Ureter (tissue), 1 donor: ENCODE results near the gene SPNS3. TPM values are rescaled to one million over a fixed set of nuclear protein-coding genes. Genes with fewer than 3 reads are reported as not detected.

Experiments
- DNase-seq: peaks from one replicate; pipeline ENCODE4 v3.0.0-alpha.2; 2020; ENCODE audit warnings: low spot score
- total RNA-seq: library from RNA; stranded (reverse); gene quantifications from one replicate; pipeline ENCODE4 v1.2.4, GENCODE V29; 2023
- donor health status: DM: yes; HTN: yes; CAD: no.

SPNS3 gene
- total RNA-seq, 1 donor from 2014 or later, result 0.26 TPM

- DNase-seq, result no peak
These were observed 55.4 kb downstream of the SPNS3 start for GRCh38 chr17:4488989-4489595.

DNA sequence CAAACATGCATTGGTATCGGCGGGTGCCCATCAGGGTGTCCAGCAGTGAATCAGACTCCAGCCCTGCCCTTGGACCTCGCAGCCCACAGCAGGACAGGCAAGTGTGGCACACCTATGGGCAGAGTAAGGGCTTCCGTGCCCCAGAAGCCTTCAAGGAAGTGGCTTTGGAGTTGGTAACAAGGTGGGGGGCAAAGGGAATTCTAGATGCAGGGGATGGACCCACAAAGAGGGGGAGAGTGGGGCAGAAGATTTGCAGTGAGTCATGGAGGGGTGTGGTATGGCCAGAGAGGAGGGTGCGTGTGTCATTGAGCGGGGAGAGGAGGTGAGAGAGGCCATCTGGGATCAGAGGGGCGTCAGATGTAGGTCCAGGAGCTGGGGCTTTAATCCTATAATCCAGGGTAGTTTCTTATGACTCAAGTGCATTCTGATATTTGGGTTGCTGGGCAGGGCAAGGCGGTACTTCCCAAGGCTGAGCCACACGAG, 56.4 kb downstream of the SPNS3 start:
- no peak for DNase-seq

DNA sequence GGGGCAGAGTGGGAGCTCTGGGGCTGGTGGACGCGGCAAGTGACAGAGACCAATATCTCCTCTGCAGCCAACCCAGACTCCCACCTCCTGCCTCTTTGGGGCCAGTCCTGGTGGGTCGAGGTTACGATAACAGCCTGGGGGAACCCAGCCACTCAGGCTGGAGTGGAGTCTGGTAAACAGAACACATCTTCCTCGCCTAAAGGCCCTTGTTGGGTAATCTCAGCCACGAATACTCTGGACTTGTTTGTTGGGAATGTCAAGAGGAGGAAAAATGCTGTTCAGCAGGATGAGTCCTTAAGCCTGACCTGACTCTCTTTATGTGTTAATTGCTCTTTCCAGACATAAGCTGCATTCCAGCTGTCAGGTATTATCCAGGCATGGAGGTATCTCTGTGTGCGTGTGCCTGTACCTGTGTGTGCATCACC, 56.9 kb downstream of the SPNS3 start:
- no peak for DNase-seq

DNA sequence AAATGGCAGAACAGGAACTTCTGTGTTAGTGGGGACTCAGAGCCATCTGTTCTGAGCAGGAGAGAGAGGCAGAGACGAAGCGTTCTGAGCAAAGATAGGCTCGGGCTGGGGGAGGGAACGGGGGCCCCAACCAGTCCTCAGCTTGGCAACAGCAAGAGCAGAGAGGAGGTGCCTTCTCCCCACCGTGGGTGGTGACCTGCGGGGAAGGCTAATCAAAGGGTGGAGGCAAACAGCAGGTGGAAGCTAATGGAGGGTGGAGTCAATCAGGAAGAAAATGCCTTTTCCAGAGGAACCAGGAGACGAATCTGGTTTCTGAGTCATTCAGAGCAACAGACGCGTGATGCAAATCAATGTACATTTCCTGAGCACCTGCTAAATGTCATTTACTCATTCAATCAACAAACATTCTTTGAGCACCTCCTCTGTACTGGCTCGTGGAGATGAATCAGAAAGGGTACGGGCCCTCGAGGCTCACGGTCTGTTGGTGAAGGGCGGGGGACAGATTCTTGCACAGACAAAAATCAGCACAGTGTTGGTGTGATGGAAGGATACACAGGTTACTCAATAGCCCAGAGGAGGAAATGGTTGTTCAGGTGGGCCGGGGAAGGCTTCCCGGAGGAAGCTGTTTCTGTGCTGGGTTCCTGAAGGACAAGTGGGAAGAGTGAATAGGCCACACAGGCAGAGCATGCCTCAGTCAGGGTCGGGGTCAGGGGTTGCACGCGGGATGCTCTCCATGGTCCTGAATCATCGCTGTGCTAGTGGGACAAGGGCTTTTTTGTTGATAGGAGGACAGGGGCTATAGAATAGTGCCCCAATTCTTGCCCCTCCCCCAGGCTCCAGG, 59.2 kb downstream of the SPNS3 start:
- DNase-seq, result no peak

DNA sequence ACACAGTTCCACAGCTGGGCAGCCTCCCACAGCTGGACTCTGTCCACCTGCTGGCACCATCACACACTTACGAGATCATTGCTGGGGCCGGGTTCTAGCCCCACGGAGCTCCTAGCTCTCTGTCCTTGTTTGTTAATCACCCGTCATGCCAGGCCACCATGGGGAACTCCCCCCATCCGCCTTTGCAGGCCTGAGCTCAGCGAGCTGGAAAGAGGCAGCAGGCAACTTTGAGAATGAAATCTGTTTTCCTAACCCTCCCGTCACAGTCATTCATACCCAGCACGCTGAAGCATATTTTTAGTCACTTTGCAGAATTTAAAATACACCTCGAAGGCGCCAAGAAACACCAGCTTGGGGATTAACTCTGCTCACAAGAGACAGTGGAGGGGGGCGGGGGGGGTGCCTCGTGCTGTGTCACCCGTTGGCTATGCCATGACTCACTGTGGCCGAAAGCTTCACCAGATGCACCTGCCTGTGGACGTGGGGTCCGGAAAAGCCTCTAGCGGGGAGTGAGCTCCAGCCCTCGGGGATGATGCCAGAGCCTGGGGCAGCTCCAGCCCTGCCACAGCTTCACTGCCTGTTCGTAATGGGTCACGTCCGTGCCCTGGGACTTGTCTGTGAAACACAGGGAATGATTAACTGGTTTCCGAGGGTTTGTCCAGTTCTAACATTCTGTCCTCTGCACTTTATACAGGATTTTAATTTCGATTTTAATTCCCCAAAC, 63.5 kb downstream of the SPNS3 start:
- no peak for DNase-seq

GRCh38 chr17:4498461-4499397, 65.0 kb downstream of the SPNS3 start, which contains the start of gene SPNS2:
Gene SPNS2, plus strand, starts transcription at chr17:4498881. Its CDS starts 167 bp downstream, at chr17:4499048.
- no peak for DNase-seq

GRCh38 chr17:4499431-4500190, 65.9 kb downstream of the SPNS3 start:
- no peak for DNase-seq

- no peak for DNase-seq
These were observed 66.4 kb downstream of the SPNS3 start for GRCh38 chr17:4500191-4500571.

DNA sequence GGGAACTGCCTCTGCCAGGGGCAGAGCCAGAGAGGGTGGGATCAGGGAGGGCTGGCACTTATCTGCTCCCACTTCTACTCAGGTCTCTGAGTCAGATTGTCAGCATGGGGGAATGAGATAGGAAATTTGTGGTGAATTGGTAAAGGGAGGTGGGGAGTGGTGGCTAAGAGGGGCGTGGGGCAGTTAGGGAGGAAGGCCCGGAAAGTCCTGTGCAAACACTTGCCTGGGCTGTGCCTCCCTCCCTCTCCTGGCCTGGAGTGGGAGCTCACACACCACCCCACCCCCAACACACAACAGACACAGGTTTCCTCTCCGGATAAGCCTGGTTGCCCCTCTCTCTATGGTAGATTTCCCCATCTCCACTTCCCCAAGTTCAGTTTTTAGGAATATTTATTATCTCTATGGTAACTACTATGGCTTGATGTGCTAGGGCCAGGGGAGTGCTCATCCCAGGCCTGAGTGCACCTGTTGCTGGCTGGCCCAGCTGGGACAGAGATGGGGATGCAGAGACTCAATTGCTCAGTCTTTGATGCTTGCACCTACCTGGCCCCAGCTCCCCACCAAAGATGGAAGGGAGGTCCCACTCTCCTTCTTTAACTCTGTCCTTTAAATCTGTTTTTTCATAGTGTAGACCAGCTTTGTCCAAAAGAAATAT, 67.7 kb downstream of the SPNS3 start:
- DNase-seq, result no peak

DNA sequence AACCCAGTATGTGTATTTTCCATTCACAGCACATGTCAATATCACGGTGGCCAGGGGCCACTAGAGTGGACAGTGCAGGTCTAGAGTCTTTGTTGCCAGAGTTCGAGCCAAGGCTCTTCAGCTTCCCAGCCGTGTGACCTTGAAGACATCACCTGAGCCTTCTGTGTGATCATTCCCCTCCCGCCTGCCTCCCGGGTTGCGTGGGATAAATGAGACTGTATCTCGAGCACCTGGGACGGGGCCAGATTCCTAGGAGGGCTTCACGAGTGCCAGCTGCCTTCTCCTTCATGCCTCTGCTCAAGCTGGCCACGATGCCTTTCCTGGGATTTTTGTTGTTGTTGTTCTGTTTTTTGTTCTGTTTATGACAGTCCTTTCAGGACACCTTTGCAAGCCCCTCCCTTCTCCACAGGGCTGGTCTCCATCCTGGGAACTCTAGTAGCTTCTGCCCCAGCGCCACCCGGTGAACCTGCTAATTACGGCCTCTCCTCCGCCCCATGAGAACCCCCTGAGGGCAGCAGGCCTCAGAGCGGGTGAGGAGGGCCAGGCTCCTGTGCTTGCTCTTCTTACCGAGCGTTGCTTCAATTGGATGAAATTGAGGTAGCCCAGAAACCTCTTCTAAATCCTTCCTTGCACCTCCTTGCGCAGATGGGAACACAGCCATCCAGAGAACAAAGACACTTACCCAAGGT, 68.9 kb downstream of the SPNS3 start:
- DNase-seq, result no peak

DNA sequence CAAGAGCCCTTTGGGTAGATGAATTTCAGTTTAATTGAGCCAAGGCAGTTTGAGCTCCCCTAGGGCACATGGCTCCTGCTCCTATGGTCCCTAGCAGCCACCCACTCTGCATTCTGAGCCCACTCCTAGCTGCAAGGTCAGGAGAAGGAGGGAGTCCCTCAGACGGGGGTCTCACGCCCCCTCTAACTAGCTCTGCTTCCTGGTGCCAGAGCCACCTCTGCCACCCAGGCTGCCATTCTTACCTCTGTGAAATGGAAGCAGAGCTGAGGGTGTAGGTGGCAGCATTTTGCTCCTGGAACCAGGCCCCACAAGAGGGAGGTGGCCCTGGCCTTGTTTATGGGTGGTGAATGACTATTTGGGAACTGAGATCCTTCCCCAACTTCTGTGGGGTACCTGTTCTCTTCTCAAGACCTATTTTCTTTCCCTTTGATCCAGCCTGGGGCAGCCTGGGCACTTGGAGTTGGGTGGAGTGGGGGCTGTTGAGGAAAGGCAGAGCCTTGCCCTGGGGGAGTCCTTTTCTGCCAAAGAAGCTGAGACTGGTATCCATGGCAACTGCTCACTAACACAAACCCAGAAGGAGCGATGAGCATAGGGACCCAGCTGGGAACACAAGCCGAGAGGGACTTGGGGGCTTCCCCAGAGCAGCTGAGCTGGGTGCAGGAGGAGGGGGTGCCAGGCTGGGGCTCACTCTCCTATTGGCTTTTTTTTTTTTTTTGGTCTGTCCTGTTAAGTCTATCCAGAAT, 69.7 kb downstream of the SPNS3 start:
- DNase-seq, result no peak

- DNase-seq, result no peak
These were observed 70.4 kb downstream of the SPNS3 start for GRCh38 chr17:4504188-4504587.

GRCh38 chr17:4505187-4505586, 71.4 kb downstream of the SPNS3 start:
- DNase-seq, result no peak

GRCh38 chr17:4506175-4506813, 72.6 kb downstream of the SPNS3 start:
- no peak for DNase-seq

- DNase-seq, result no peak
These were observed 73.2 kb downstream of the SPNS3 start for GRCh38 chr17:4506892-4507291.

GRCh38 chr17:4507361-4508111, 73.8 kb downstream of the SPNS3 start:
- DNase-seq, result no peak

DNA sequence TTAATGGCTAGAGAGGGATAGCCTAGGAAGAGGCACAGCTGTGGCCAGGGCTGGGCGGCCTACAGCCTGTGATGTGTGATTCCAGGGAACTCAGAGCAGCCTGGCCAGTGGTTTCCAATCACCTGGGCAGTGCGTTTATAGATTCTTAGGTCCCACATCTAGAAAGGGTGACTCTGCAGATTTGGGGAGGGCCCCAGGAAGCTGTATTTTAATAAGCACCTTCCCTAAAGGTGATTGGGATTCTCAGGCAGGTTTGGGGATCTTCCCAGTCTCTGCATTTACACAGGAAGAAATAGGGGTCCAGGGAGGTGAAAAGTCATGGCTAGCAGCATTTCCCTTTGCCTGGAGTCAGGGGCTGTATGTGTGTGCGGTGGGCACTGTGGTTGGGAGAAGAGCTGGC, 74.5 kb downstream of the SPNS3 start:
- DNase-seq, result no peak
